ENCODE results near the gene NUFIP1.

DNA sequence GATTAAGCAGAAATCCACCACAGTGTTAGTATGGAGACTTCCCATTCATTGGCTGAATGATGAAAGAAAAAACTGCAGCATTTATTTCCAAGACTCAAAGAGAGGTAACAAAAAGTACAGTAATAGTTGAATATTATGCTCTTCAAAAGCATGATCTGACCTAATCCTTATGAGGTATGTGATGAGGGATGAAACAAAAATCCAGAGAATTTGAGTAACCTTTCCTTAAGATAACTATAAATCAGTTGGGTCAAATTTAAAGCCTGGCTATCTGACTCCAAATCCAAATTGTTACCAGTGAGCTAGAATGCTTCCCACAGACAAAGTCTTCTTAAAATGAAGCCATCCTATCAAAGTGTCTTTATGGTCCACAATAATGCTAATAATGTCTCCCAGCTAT is 38.1 kb downstream of the NUFIP1 start:
- TF ChIP-seq CTCF (optimal IDR thresholded peaks at IDR 0.05 in 1 of 3, IDR thresholded peaks at IDR 0.05 in 1 of 3, conservative IDR thresholded peaks at IDR 0.05 in 1 of 3; ENCODE audit: extremely low read depth in 1 of 3, insufficient read depth in 2 of 3, low read length in 3 of 3) (no peak), EZH2 (IDR thresholded peaks at IDR 0.05; ENCODE audit: low read length) (no peak)
